ENCODE measurements around the gene MSANTD7.

Gene MSANTD7

DNA sequence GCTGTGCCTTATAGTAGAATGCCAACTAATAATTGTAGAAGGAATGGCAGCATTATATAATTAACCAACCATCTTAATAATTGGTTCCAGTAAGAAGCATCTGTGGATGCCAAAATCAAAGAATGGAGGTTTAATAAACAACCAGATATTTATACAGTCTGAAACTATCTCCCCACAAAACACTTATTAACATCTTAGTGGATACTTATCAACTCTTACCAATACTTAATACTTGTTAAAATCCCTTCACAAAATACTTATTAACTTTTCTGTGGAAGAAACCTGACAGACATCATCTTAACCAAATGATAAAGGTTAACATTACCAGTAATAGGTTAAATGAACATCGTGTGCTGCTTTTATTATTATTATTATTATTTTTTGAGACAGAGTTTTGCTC, 34.3 kb upstream of the MSANTD7 start:
- no CpG with 5 or more reads among the region's 1 CpG for WGBS (ENCODE audit: extremely low coverage, insufficient coverage, insufficient read length)
- H3K23ac ChIP-seq (ENCODE audit: low read length): no peak overlapping the region
- no peaks in the 10 kb centered on the region for H3K27me3 ChIP-seq (ENCODE audit: insufficient read depth, low read length)
- DNase-seq: no peak
- no peak overlapping the region for H4K12ac ChIP-seq (ENCODE audit: low read depth, low read length)
- peaks cover 2% of the 10 kb centered on the region for H3K9me3 ChIP-seq (ENCODE audit: insufficient read depth, low read depth, low read length)
- H3K36me3 ChIP-seq (ENCODE audit: control insufficient read depth in 1 of 2, insufficient read depth in 2 of 2, low read length in 2 of 2): no peaks in the 10 kb centered on the region
- H3K79me2 ChIP-seq (ENCODE audit: control insufficient read depth, insufficient read depth, low read length, poor library complexity): no peaks in the 10 kb centered on the region
- no peak overlapping the region for H2AK5ac ChIP-seq (ENCODE audit: low read length)
- H3K4ac ChIP-seq (ENCODE audit: low read depth, low read length): no peak overlapping the region
- H4K8ac ChIP-seq (ENCODE audit: low read depth, low read length): no peak overlapping the region
- no peak overlapping the region for H3K4me2 ChIP-seq (ENCODE audit: low read length)
- no peak overlapping the region for H3K9ac ChIP-seq (ENCODE audit: low read length)
- H3K27ac ChIP-seq (ENCODE audit: low read depth, low read length): no peak overlapping the region
- H2AFZ ChIP-seq (ENCODE audit: insufficient read depth, low read length, poor library complexity): no peak overlapping the region
- H3K18ac ChIP-seq (ENCODE audit: low read length): no peak overlapping the region
- no peak overlapping the region for H2BK12ac ChIP-seq (ENCODE audit: low read length)
- no peaks in the 10 kb centered on the region for H3K79me1 ChIP-seq (ENCODE audit: low read length)
- H3K14ac ChIP-seq (ENCODE audit: low read length): no peak overlapping the region
- H4K91ac ChIP-seq (ENCODE audit: low read depth, low read length): no peak overlapping the region
- H3K4me1 ChIP-seq (ENCODE audit: control insufficient read depth in 1 of 2, insufficient read depth in 2 of 2, low read length in 2 of 2): no peaks in the 10 kb centered on the region
- no peak overlapping the region for H3K4me3 ChIP-seq (ENCODE audit: low read depth, low read length)
- no peak overlapping the region for H2BK120ac ChIP-seq (ENCODE audit: insufficient read depth, low read length, poor library complexity)
- no peak overlapping the region for H2BK5ac ChIP-seq (ENCODE audit: low read depth, low read length, poor library complexity)

DNA sequence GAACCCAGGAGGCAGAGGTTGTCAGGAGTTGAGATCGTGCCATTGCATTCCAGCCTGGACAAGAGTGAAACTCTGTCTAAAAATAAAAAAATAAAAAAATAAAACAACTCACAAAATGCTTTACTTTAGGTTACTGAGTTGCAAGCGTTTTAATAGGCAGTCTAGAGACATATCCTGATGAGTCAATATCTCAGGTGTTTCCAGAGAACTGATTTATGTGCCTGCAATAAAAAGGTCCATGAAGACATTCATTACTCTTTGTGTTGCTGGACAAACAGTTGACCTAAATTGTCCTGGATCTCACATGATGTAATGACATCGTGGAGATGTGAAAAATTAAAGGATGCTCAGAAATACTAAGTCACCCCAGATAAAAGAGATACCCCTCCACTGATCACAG, 31.8 kb upstream of the MSANTD7 start:
- H3K9ac ChIP-seq (ENCODE audit: low read length): no peak overlapping the region
- no peak overlapping the region for H3K4me2 ChIP-seq (ENCODE audit: low read length)
- no peak overlapping the region for H2BK5ac ChIP-seq (ENCODE audit: low read depth, low read length, poor library complexity)
- no peak overlapping the region for H3K4ac ChIP-seq (ENCODE audit: low read depth, low read length)
- H4K91ac ChIP-seq (ENCODE audit: low read depth, low read length): no peak overlapping the region
- no peak for DNase-seq
- H3K18ac ChIP-seq (ENCODE audit: low read length): no peak overlapping the region
- no peak overlapping the region for H4K12ac ChIP-seq (ENCODE audit: low read depth, low read length)
- H2AK5ac ChIP-seq (ENCODE audit: low read length): no peak overlapping the region
- H3K14ac ChIP-seq (ENCODE audit: low read length): no peak overlapping the region
- no peak overlapping the region for H2AFZ ChIP-seq (ENCODE audit: insufficient read depth, low read length, poor library complexity)
- no CpG with 5 or more reads among the region's 3 CpGs for WGBS (ENCODE audit: extremely low coverage, insufficient coverage, insufficient read length)
- H3K4me3 ChIP-seq (ENCODE audit: low read depth, low read length): no peak overlapping the region
- H3K9me3 ChIP-seq (ENCODE audit: insufficient read depth, low read depth, low read length): peaks cover 2% of the 10 kb centered on the region
- H3K23ac ChIP-seq (ENCODE audit: low read length): no peak overlapping the region
- no peak overlapping the region for H2BK120ac ChIP-seq (ENCODE audit: insufficient read depth, low read length, poor library complexity)
- no peaks in the 10 kb centered on the region for H3K27me3 ChIP-seq (ENCODE audit: insufficient read depth, low read length)
- no peaks in the 10 kb centered on the region for H3K4me1 ChIP-seq (ENCODE audit: control insufficient read depth in 1 of 2, insufficient read depth in 2 of 2, low read length in 2 of 2)
- H3K36me3 ChIP-seq (ENCODE audit: control insufficient read depth in 1 of 2, insufficient read depth in 2 of 2, low read length in 2 of 2): no peaks in the 10 kb centered on the region
- no peak overlapping the region for H3K27ac ChIP-seq (ENCODE audit: low read depth, low read length)
- H2BK12ac ChIP-seq (ENCODE audit: low read length): no peak overlapping the region
- H4K8ac ChIP-seq (ENCODE audit: low read depth, low read length): no peak overlapping the region
- H3K79me2 ChIP-seq (ENCODE audit: control insufficient read depth, insufficient read depth, low read length, poor library complexity): no peaks in the 10 kb centered on the region
- no peaks in the 10 kb centered on the region for H3K79me1 ChIP-seq (ENCODE audit: low read length)

DNA sequence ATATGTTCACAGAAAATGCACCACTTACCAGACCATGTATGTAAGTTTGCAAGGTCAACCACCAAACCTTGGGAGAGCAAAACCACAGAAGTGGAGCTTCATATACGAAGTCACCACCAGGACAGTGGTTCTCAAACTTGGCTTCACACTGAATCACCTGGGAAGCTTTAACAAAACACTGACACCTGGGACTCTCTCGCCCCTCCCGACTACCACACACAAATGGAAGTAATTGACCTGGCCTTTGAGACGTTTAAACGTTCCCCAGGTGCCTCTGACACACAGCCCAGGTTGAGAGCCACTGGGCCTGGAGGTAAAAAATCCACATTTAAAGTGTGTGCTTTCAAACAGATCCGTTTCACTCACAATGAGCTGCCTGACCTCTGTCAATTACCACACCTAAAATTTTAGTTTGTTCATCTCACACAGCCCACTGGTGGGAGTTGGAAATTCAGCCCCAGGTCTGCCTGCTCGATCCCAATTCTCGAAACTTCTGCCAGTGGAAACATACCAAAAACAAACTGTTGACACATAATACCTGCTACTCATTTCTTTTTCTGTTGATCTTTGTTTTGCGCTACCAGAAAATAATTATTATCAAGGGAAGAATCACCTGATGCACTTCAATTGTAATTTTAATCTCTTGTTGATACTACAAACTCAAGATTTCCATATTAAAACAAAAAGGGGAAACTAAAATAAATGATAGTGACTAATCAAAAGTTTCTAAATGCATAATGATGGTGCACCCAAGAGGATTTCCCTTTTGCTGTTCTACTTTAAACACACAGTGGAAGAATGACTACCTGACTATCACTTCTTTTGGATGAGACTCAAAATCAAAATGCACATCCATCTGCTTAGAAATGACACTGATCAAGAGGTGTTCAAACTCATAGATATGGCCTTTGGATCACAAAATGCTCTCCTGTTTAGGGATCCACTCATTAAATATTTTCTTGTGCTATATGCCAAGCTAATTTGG, 26.8 kb upstream of the MSANTD7 start:
- no peak overlapping the region for H3K23ac ChIP-seq (ENCODE audit: low read length)
- H4K91ac ChIP-seq (ENCODE audit: low read depth, low read length): no peak overlapping the region

DNA sequence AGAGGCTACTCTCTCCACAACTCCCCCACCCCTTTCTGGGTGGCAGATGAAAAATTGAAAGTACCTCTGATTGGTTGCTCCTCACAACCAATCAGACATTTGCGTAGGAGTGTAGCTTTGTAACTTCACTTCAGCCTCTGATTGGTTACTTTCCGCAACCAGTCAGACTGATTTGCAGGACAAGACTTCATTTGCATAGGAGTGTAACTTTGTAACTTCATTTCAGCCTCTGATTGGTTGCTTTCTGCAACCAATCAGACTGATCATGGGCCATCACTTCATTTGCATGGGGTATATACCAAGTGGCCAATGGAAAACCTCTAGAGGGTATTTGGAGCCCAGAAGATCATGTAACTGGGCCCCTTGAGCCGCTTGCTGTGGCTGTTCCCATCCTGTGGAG, 25.8 kb upstream of the MSANTD7 start:
- H2BK12ac ChIP-seq (ENCODE audit: low read length): no peak overlapping the region
- no CpG with 5 or more reads among the region's 3 CpGs for WGBS (ENCODE audit: extremely low coverage, insufficient coverage, insufficient read length)
- H3K4me3 ChIP-seq (ENCODE audit: low read depth, low read length): no peak overlapping the region
- H3K14ac ChIP-seq (ENCODE audit: low read length): no peak overlapping the region
- H2BK120ac ChIP-seq (ENCODE audit: insufficient read depth, low read length, poor library complexity): no peak overlapping the region
- no peak overlapping the region for H4K91ac ChIP-seq (ENCODE audit: low read depth, low read length)
- H3K36me3 ChIP-seq (ENCODE audit: control insufficient read depth in 1 of 2, insufficient read depth in 2 of 2, low read length in 2 of 2): no peaks in the 10 kb centered on the region
- H3K27ac ChIP-seq (ENCODE audit: low read depth, low read length): no peak overlapping the region
- no peaks in the 10 kb centered on the region for H3K9me3 ChIP-seq (ENCODE audit: insufficient read depth, low read depth, low read length)
- no peak overlapping the region for H3K18ac ChIP-seq (ENCODE audit: low read length)
- H3K4ac ChIP-seq (ENCODE audit: low read depth, low read length): no peak overlapping the region
- no peak overlapping the region for H2AK5ac ChIP-seq (ENCODE audit: low read length)
- no peaks in the 10 kb centered on the region for H3K79me1 ChIP-seq (ENCODE audit: low read length)
- H3K9ac ChIP-seq (ENCODE audit: low read length): no peak overlapping the region
- DNase-seq: no peak
- H3K4me2 ChIP-seq (ENCODE audit: low read length): no peak overlapping the region
- H4K8ac ChIP-seq (ENCODE audit: low read depth, low read length): no peak overlapping the region
- H3K79me2 ChIP-seq (ENCODE audit: control insufficient read depth, insufficient read depth, low read length, poor library complexity): no peaks in the 10 kb centered on the region
- no peaks in the 10 kb centered on the region for H3K27me3 ChIP-seq (ENCODE audit: insufficient read depth, low read length)
- H3K4me1 ChIP-seq (ENCODE audit: control insufficient read depth in 1 of 2, insufficient read depth in 2 of 2, low read length in 2 of 2): no peaks in the 10 kb centered on the region
- no peak overlapping the region for H2AFZ ChIP-seq (ENCODE audit: insufficient read depth, low read length, poor library complexity)
- no peak overlapping the region for H4K12ac ChIP-seq (ENCODE audit: low read depth, low read length)
- H3K23ac ChIP-seq (ENCODE audit: low read length): no peak overlapping the region
- no peak overlapping the region for H2BK5ac ChIP-seq (ENCODE audit: low read depth, low read length, poor library complexity)

More for the DNA sequence above, 26.8 kb upstream of the MSANTD7 start:
- Histone ChIP-seq H3K36me3 (ENCODE audit: control insufficient read depth in 1 of 2, insufficient read depth in 2 of 2, low read length in 2 of 2) (no peaks in the 10 kb centered on the region), H2AFZ (ENCODE audit: insufficient read depth, low read length, poor library complexity) (no peak overlapping the region), H3K4me3 (ENCODE audit: low read depth, low read length) (no peak overlapping the region), H3K79me2 (ENCODE audit: control insufficient read depth, insufficient read depth, low read length, poor library complexity) (no peaks in the 10 kb centered on the region), H3K79me1 (ENCODE audit: low read length) (no peaks in the 10 kb centered on the region), H3K14ac (ENCODE audit: low read length) (no peak overlapping the region), H3K27ac (ENCODE audit: low read depth, low read length) (no peak overlapping the region), H2BK120ac (ENCODE audit: insufficient read depth, low read length, poor library complexity) (no peak overlapping the region), H3K4me2 (ENCODE audit: low read length) (no peak overlapping the region), H2BK5ac (ENCODE audit: low read depth, low read length, poor library complexity) (no peak overlapping the region), H3K9me3 (ENCODE audit: insufficient read depth, low read depth, low read length) (no peaks in the 10 kb centered on the region), H4K8ac (ENCODE audit: low read depth, low read length) (no peak overlapping the region), H3K27me3 (ENCODE audit: insufficient read depth, low read length) (no peaks in the 10 kb centered on the region), H2BK12ac (ENCODE audit: low read length) (no peak overlapping the region), H3K4me1 (ENCODE audit: control insufficient read depth in 1 of 2, insufficient read depth in 2 of 2, low read length in 2 of 2) (no peaks in the 10 kb centered on the region), H2AK5ac (ENCODE audit: low read length) (no peak overlapping the region), H3K18ac (ENCODE audit: low read length) (no peak overlapping the region), H4K12ac (ENCODE audit: low read depth, low read length) (no peak overlapping the region), H3K4ac (ENCODE audit: low read depth, low read length) (no peak overlapping the region), H3K9ac (ENCODE audit: low read length) (no peak overlapping the region)
- WGBS (ENCODE audit: extremely low coverage, insufficient coverage, insufficient read length): no CpG with 5 or more reads among the region's 9 CpGs
- DNase-seq: no peak

Measured in trophoblast cell (in vitro differentiated cells and primary cell).